HG03196 (cell line): Measurements from ENCODE around the gene C6orf52.
"Not testable (repeated sequence)": the region's sequence is repeated elsewhere in the genome, so short reads cannot be mapped to it uniquely, and the experiment has no call there.

Experiments
- ATAC-seq: cut with Tn5 transposase; IDR thresholded peaks from one replicate; pipeline ENCODE4 v1.9.1; 2021; ENCODE audit not compliant: unreplicated experiment

C6orf52 gene

DNA sequence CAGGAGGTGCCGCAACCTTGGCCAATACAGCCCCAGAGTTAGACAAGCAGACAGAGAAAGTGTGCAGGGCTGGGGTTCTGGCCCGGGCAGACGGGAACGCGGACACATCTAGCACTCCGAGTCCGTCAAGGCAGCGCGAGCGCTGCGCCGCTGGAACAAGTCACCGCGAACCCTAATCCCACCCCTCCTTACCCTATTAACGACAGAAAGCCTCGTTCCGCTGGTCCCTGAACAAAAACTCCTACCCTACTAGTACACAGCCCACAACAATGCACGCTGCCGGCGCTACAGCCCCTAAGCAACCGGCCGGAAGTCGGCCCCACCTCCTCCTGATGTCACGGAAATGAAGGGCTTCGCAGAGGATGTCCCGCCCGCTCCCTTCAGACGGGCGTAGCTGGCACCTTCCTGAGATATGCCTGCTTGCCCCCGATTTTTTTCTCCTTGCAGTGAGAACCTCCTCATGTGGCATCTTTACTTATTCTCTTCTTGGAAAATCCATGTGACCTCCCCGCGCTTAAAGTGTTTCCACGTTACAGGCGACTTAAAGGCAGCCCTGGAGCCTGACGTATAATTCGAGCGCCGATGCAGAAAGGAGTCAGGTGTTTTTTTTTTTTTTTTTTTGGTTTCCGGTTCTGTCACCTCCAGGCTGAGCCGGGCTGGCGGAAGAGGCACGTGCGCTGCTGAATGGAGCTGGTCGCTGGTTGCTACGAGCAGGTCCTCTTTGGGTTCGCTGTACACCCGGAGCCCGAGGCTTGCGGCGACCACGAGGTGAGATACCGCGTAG, at the start of gene C6orf52, which contains the start of gene PAK1IP1:
C6orf52 (minus strand) TSS at position 315 of the 784 bp plus-strand sequence. CDS start 7,066 bp downstream, outside the sequence.
PAK1IP1 (plus strand) TSS at position 671 of the 784 bp plus-strand sequence; CDS start at position 685, 14 bp downstream.
- ATAC-seq = peak; percentile 99

DNA sequence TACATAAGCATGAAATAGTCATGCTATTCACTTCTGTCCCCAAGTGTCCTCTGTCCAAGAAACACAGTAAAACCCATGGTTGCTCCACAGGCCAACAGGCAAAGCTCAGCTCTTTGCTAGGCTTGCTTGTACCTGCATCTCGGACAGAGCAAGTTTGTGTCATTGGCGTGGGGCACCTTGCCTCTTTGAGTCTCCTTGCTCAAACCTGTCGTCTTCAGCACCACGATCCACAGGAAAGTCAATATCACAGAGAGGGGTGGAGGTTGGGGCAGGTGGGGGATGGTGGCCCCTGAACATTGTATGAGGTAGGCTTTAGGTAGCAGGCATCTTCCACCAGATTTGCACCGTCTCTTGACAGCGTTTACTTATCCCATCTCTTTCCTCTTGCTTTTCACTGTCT, 49.1 kb upstream of the C6orf52 start:
- no peak for ATAC-seq

DNA sequence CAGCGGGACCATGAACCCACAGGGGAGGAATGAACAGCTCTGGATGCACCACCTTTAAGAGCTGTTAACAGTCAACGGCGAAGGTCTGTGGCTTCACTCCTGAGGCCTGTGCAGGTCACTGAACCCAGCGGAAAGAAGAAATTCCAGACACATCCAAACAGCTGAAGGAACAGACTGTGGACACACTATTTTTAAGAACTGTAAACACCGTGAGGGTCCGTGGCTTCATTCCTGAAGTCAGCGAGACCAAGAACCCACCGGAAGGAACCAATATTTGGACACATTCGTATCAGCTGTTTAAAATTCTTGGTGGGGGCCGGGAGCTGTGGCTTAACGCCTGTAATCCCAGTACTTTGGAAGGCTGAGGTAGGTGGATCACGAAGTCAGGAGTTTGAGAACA, 47.8 kb upstream of the C6orf52 start:
- no peak for ATAC-seq

DNA sequence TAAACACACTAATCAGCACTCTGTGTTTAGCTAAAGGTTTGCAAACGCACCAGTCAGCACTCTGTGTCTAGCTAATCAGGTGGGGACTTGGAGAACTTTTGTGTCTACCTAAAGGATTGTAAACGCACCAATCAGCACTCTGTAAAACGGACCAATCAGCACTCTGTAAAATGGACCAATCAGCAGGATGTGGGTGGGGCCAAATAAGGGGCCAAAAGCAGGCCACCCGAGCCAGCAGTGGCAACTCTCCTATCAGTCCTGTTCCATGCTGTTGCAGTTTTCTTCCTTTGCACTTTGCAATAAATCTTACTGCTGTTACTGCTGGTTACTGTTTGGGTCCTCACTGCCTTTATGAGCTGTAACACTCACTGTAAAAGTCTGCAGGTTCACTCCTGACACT, 47.2 kb upstream of the C6orf52 start:
- ATAC-seq = not testable (repeated sequence)

DNA sequence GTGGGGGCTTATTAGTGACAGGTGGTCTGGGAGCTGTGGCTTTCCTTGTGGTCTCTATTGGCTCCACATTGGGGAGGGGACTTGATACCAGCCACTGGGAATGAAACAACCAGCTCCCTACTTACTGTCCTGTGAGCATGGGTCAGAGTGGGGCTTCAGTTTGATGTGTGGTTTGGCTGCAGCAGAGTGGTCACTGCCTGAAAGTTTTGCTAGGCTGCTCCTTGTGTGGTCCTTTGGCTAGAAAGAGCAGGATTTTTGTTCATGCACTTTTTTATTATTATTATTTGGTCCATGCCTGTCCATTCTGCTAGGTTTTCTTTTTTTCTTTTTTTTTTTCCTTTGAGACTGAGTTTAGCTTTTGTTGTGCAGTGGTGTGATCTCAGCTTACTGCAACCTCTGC, 45.6 kb upstream of the C6orf52 start:
- ATAC-seq = no peak

DNA sequence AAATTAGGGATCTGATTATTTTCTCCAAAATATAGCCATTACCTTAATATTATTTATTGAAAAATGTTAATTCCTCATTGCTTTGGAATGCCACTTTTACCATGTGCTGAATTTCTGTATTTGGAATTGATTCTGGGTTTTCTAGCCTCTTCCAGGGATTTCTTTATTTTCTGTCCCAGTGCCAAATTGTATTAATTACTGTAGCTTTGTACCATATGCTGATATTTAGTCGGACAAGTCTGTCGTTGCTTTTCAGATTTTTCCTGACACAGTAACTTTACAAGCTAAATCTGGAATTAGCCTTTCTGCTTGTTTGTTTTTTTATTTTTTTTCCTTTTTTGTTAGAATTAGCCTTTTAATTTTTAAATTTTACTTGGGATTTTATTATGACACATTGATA, 42.3 kb upstream of the C6orf52 start:
- ATAC-seq = no peak

DNA sequence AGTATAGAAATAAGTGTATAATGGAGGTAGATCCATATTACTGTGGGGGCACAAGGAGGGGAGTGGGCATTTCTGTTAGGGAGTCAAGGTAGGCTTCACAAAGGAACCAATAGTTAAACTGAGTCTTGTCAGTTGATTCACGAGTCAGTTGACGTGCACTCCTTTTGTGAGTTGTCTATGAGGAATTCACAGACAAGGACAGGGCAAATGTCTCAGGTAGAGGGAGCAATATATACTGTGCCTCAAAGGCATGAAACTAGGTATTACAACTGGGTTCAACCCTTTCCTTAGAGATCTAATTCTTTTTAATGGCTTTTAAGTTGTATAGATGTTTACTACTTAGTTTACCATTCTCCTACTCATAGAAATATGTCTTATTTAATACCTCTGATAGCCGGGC, 39.4 kb upstream of the C6orf52 start:
- no peak for ATAC-seq

DNA sequence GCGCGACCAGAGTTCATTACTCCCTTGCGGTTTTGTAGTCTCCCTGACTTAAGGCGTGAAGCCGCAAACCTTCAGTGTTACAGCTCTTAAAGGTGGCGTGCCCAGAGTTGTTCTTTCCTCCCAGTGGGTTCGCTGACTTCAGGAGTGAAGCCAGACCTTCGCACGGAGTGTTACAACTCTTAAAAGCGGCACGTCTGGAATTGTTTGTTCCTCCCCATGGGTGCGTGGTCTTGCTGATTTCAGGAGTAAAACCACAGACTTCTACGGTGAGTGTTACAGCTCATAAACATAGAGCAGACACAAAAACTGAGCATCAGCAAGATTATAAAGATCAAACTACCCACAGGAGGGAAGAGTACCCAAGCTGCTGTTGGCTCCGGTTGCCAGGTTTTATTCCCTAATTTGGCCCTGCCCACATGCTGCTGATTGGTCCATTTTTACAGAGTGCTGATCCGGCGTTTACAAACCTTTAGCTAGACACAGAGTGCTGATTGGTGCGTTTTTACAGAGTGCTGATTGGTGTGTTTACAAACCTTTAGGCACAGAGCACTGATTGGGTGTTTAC, 38.8 kb upstream of the C6orf52 start:
- no peak for ATAC-seq

DNA sequence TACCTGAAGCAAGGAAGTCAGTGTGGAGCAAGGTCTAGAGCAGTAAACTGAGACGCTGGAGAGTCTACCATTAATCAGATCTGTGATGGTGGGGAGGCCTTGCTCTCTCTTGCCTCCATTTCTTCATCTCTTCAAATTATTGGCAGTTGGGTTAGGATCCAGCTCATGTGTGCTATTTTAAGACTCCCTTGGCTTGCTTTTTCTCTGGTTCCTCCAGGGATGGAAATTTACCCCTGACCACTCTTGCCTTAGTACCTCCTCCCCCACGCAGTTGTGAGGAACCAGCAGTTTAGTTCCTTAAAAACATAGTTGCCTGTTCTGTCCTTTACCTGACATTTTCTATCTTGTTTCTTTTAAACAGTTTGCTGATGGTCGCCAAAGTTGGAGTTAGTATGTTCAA, 35.8 kb upstream of the C6orf52 start:
- ATAC-seq = no peak

DNA sequence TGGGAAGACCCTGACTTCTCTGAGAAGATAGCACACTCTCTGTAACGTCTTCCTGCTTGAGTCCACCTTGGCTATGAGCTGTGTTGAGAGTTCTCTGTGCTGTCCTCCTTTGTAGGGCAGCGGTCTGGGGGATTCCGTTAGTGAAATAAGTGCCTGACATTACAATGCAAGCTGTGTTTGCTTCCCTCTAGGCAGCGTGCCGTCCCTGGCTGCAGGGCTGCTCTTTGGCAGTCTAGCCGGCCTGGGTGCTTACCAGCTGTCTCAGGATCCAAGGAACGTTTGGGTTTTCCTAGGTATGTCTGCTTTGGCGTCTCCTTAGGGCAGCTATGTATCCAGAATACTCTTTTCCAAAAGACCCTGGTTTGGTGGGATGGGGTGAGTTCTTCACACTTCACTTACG, 31.3 kb upstream of the C6orf52 start:
- no peak for ATAC-seq

DNA sequence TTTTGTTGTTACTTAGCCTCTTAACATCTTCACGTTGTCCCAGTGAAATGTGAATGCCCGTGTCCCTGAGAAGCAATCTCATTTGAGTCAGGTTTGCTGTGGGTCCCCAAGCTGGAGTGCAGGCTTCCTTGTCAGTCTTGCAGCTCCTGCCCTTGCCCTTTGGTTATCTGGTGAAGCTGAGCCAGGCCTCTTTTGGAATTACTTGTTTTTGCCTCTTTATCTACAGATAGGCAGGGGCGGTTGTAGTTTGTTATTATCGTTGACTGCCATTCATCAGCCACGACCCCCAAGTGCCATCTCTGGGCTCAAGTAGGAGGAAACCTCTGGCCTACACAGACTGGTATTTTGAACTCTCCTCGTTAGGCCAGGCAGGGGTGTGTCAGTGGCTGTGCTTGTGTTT, 30.6 kb upstream of the C6orf52 start:
- no peak for ATAC-seq

DNA sequence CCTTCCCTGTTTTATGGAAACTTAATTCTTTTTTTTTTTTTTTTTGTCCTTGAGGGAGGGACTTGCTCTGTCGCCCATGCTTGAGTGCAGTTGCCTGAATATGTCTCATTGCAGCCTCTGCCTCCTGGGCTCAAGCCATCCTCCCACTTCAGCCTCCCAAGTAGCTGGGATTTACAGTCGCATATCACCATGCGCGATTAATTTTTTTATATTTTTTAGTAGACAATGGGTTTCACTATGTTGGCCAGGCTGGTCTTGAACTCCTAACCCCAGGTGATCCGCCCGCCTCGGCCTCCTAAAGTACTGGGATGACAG, 29.1 kb upstream of the C6orf52 start:
- ATAC-seq = no peak

DNA sequence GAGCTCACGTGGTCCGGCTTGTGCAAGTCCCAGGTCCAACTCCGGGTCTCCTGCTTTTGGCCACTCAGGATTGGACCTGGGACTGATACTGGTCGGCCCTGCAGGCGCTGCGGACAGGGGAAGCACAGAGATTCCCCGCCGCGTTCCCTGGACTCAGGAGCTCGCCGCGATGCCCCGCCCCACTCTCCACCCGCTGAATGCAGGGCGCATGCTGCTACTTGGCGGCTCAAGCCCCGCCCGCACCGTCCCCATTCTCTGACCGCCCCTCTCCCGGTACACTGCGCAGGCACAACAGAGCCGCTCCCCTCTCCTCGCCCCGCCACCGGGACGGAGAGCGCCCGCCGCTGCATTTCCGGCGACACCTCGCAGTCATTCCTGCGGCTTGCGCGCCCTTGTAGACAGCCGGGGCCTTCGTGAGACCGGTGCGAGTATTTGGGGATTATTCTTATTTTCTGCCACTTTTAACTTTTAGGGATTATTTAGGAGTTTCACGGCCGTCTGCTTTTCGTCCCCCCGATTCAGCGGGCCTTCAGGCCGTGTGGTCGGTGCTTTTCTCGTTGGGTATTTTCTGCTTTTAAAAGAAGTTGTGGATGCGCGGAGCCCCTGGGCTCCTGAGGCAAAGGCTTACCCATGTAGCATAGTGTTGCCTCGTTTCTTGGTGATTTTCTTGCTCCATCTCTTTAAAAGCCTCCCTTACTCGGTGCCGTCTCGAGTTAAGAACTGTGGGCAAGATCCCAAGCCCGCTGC, 28.6 kb upstream of the C6orf52 start, which contains the start of gene TMEM14C:
TMEM14C (plus strand) TSS at position 251 of the 747 bp plus-strand sequence. CDS start 1,544 bp downstream, outside the sequence.
- ATAC-seq = peak; percentile 97

DNA sequence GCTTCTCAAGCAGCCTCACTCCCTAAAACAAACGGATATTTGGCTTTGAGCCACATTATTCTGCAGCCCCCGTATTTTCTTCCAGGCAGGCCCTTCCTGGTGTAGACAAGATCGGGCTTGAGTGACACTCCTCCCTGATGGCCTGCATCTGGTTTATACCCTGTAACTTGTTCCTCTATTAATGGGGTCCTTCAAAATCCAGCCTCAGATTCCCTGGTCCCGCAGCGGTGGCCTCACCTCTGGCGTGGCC, 28.1 kb upstream of the C6orf52 start:
- ATAC-seq = no peak

DNA sequence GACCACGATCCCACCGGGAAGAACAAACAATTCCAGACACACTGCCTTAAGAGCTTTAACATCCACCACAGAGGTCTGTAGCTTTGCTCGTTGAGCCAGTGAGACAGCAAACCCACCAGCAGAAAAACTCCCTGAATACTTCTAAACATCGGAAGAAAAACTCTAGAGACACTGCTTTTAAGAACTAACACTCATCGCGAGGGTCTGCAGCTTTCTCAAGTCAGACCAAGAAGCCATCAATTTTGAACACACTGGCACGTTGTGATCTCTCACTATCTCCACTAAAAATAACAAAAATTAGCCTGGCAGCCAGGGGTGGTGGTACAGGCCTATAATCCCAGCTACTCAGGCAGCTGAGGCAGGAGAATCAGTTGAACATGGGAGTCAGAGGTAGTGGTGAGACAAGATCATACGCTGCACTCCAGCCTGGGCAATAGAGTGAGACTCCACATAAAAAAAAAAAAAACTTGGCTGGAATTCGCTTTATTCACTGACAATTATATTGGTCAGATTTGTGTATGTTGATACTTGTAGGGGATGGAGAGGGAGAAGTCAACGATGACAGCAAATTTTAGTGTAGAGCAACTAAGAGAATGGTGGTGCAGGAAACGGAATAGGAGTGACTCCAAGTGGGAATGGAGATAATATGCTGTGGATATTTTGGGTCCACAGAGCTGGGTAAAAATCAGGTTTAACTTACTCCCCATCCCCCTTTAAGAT, 27.6 kb upstream of the C6orf52 start:
- no peak for ATAC-seq

DNA sequence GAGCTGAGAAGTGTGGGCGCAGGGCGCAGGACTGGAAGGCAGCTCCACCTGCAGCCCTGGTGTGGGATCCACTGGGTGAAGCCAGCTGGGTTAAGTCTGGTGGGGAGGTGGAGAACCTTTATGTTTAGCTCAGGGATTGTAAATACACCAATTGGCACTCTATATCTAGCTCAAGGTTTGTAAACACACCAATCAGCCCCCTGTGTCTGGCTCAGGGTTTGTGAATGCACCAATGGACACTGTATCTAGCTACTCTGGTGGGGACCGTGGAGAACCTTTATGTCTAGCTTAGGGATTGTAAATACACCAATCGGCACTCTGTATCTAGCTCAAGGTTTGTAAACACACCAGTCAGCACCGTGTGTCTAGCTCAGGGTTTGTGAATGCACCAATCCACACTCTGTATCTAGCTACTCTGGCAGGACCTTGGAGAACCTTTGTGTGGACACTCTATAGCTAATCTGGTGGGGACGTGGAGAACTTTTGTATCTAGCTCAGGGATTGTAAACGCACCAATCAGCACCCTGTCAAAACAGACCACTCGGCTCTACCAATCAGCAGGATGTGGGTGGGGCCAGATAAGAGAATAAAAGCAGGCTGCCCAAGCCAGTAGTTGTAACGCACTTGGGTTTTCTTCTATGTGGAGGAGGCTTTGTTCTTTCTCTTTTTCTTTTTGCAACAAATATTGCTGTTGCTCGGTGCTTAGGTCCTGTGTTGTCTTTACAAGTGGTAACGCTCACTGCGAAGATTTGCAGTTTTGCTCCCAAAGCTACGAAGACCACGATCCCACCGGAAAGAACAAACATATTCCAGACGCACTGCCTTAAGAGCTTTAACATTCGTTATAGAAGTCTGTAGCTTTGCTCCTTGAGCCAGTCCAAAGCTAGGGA, 26.8 kb upstream of the C6orf52 start:
- ATAC-seq = not testable (repeated sequence)

DNA sequence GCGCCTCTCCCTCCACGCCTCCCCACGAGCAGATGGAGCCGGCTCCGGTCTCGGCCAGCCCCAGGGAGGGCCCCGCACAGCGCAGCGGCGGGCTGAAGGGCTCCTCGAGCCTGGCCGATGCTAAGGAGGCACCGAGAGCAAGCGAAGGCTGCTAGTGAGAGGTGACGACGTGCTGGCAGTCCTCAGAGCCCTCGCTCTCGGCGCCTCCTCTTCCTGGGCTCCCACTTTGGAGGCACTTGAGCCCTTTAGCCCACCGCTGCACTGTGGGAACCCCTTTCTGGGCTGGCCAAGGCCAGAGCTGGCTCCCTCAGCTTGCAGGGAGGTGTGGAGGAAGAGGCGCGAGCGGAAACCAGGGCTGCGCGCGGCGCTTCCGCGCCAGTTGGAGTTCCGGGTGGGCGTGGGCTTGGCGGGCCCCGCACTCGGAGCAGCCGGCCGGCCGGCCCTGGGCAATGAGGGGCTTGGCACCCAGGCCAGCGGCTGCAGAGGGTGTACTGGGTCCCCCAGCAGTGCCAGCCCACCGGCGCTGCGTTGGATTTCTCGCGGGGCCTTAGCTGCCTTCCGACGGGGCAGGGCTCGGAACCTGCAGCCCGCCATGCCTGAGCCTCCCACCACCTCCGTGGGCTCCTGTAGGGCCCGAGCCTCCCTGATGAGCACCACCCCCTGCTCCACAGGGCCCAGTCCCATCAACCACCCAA, 26.0 kb upstream of the C6orf52 start:
- ATAC-seq = no peak

DNA sequence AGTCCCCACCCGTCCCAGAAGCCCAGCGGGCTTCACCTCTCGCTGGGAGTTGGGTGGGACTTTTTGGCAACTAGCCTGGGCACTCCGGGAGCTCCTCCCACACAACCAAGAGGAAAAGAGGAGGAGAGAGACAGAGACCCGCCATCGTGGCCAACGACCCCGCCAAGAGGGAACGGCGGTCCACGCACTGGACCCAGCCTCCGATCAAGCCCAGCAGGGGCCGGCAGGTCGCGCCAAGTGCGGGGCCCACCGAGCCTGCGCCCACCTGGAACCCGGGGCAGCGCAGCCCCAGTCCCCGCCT, 25.5 kb upstream of the C6orf52 start:
- ATAC-seq = no peak

DNA sequence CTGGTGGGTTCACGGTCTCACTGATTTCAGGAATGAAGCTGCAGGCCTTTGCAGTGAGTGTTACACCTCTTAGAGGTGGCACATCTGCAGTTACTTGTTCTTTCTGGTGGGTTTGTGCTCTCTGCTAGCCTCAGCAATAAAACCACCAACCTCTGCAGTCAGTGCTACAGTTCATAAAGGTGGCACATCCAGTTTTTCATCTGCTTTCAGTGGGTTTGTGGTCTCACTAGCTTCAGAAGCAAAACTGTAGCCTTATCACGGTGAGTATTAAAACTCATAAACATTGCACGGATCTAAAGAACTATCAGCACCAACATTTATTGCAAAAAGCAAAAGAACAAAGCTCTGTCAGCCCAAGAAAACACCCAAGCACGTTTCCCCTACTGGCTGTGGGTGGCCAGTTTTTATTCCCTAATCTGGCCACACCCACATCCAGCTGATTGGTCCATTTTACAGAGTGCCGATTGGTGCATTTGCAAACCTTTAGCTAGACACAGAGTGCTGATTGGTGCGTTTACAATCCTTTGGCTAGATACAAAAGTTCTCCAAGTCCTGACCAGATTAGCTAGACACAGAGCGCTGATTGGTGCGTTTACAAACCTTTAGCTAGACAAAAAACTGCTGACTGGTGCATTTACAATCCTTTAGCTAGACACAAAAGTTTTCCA, 25.0 kb upstream of the C6orf52 start:
- ATAC-seq = no peak

DNA sequence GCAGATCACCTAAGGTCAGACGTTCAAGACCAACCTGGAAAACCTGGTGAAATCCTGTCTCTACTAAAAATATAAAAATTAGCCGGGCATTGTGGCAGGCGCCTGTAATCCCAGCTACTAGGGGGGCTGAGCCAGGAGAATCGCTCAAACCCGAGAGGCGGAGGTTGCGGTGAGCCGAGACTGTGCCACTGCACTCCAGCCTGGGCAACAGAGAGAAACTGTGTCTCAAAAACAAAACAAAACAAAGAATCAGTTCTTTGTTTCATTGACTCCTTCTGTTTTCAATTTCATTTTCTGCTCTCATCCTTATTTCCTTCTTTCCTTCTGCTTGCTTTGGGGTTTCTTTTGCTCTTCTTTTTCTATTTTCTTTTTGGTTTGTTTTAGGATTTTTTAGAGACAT, 19.5 kb upstream of the C6orf52 start:
- ATAC-seq = no peak
